SU-DHL-6 (cell line): ENCODE results near the gene LLCFC1.

Source experiments
- H2AFZ ChIP-seq: fragments of 200-600 bp; sonication (generic); 2 replicates; pipeline ENCODE4 v1.6.1; 2014; ENCODE audit warnings: low read depth, mild to moderate bottlenecking, moderate library complexity, mixed read lengths, antibody characterized with exemption, low read length; ENCODE audit not compliant: severe bottlenecking
- H3F3A ChIP-seq: fragments of 200-600 bp; shearing (Covaris generic); 2 replicates; pipeline ENCODE4 v1.6.0; 2016; ENCODE audit warnings: antibody characterized with exemption, mild to moderate bottlenecking; ENCODE audit not compliant: insufficient read depth
- H3K27ac ChIP-seq: fragments of 200-600 bp; sonication (generic); 2 replicates; pipeline ENCODE4 v1.5.1; 2016; ENCODE audit warnings: low read depth, mild to moderate bottlenecking, low read length, moderate library complexity, mixed read lengths
- H3K27me3 ChIP-seq: fragments of 200-600 bp; sonication (generic), shearing (Covaris generic); 2 replicates; pipeline ENCODE4 v1.6.0; 2014; ENCODE audit warnings: mild to moderate bottlenecking, low read length
- H3K36me3 ChIP-seq: fragments of 200-600 bp; sonication (generic); 2 replicates; pipeline ENCODE4 v1.6.1; 2014; ENCODE audit warnings: mild to moderate bottlenecking, low read length, mixed read lengths
- H3K4me2 ChIP-seq: fragments of 300-600, 200-600 bp; shearing (Covaris generic), sonication (generic); 2 replicates; pipeline ENCODE4 v1.6.0; 2014; ENCODE audit warnings: low read length, low read depth, mild to moderate bottlenecking; ENCODE audit not compliant: poor library complexity, severe bottlenecking
- H3K4me3 ChIP-seq: fragments of 200-600 bp; sonication (generic); 2 replicates; pipeline ENCODE4 v1.5.1; 2014; ENCODE audit warnings: antibody characterized with exemption, low read length, mild to moderate bottlenecking, mixed read lengths; ENCODE audit not compliant: insufficient read depth, poor library complexity, severe bottlenecking
- H3K79me2 ChIP-seq: fragments of 200-600 bp; sonication (generic); 2 replicates; pipeline ENCODE4 v1.6.1; 2014; ENCODE audit warnings: mild to moderate bottlenecking, low read length, moderate library complexity; ENCODE audit not compliant: insufficient read depth
- H3K9ac ChIP-seq: fragments of 200-600 bp; sonication (generic); 2 replicates; pipeline ENCODE4 v1.7.0; 2014; ENCODE audit warnings: mild to moderate bottlenecking, low read length
- H3K9me2 ChIP-seq: fragments of 200-600 bp; sonication (generic); replicated peaks from 2 replicates; pipeline ENCODE4 v1.6.1; 2014; ENCODE audit warnings: low read length; ENCODE audit not compliant: insufficient read depth
- H3K9me3 ChIP-seq: fragments of 200-600 bp; sonication (generic); 2 replicates; pipeline ENCODE4 v1.6.1; 2014; ENCODE audit warnings: low read length, mixed read lengths; ENCODE audit not compliant: insufficient read depth
- H4K20me1 ChIP-seq: fragments of 200-600 bp; sonication (generic); 2 replicates; pipeline ENCODE4 v1.6.1; 2014; ENCODE audit warnings: low read depth, mild to moderate bottlenecking, antibody characterized with exemption, low read length, moderate library complexity, mixed read lengths
- EZH2phosphoT487 ChIP-seq: fragments of 200-600 bp; sonication (generic), shearing (Covaris generic); conservative IDR thresholded peaks from 2 replicates; pipeline ENCODE4 v1.6.1; 2018; ENCODE audit warnings: mild to moderate bottlenecking, antibody characterized with exemption, low read length, moderate library complexity, mixed read lengths
- TF ChIP-seq, protein P1 (sequence below): fragments of 200-600 bp; sonication (generic); IDR thresholded peaks from one replicate; pipeline ENCODE4 v1.5.1; 2017; ENCODE audit warnings: antibody characterized with exemption, mild to moderate bottlenecking, low read length, moderate library complexity; ENCODE audit not compliant: insufficient read depth, poor library complexity, severe bottlenecking

The LLCFC1 gene

DNA sequence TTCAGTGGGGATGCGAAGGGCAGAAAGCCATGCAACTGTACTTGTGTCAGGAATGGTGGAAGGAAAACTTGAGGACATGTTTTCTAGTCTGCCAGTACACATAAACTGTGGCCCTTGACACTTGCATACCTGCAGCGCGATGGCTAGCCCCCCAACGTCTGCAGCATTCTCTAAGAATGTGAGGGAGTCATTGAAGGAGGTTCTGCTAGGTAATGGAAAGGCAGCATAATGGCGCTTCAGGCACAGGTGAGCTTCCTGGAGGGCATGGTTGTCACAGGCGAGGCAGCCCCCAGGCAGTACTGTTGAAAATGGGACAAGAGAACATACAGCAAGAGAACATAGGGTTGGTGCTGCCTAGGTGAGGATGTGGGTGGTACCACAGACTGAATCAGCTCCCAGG is 3.5 kb downstream of the LLCFC1 start:
- Histone ChIP-seq H3K27me3 (no peaks in the 10 kb centered on the region), H2AFZ (no peak overlapping the region), H3K9me3 (no peaks in the 10 kb centered on the region), H3K36me3 (no peaks in the 10 kb centered on the region), H4K20me1 (no peaks in the 10 kb centered on the region), H3K79me2 (no peaks in the 10 kb centered on the region), H3K4me2 (no peak overlapping the region), H3K4me3 (no peak overlapping the region), H3K9me2 (no peaks in the 10 kb centered on the region), H3F3A (no peaks in the 10 kb centered on the region), H3K9ac (no peak overlapping the region), H3K27ac (no peak overlapping the region)
- TF ChIP-seq EZH2phosphoT487, result no peak
- TF ChIP-seq, protein P1, sequence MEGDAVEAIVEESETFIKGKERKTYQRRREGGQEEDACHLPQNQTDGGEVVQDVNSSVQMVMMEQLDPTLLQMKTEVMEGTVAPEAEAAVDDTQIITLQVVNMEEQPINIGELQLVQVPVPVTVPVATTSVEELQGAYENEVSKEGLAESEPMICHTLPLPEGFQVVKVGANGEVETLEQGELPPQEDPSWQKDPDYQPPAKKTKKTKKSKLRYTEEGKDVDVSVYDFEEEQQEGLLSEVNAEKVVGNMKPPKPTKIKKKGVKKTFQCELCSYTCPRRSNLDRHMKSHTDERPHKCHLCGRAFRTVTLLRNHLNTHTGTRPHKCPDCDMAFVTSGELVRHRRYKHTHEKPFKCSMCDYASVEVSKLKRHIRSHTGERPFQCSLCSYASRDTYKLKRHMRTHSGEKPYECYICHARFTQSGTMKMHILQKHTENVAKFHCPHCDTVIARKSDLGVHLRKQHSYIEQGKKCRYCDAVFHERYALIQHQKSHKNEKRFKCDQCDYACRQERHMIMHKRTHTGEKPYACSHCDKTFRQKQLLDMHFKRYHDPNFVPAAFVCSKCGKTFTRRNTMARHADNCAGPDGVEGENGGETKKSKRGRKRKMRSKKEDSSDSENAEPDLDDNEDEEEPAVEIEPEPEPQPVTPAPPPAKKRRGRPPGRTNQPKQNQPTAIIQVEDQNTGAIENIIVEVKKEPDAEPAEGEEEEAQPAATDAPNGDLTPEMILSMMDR, result no peak

DNA sequence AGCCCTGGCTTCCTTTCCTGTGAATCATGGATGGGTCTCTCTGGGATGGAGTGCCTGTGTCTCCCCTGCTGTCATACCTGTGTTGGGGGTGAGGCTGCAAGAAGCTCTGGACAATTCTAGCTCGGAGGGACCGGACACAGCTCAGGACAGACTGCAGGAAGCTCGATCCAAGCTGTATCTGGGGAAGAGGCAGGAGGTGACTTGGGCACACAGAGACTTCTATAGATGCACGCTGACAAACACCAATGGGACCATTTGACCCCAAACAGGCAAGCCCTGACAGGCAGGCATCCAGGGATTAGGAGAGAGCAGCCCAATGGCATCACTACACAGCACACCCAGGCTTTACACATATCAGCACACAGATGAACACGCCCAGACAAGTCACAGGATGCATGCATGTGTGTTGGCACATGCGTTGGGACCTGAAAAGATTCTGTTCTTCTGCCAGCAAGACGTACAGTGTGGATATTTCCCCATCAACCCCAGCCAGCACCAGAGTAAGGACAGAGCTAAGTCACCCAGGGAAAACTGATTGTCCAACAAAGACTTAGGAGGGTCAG is 4.5 kb downstream of the LLCFC1 start:
- Histone ChIP-seq H3K4me3 (no peak overlapping the region), H3K79me2 (no peaks in the 10 kb centered on the region), H3K9me3 (no peaks in the 10 kb centered on the region), H3K9me2 (no peaks in the 10 kb centered on the region), H3K36me3 (no peaks in the 10 kb centered on the region), H3K27me3 (no peaks in the 10 kb centered on the region), H3K9ac (no peak overlapping the region), H2AFZ (no peak overlapping the region), H3K27ac (no peak overlapping the region), H4K20me1 (no peaks in the 10 kb centered on the region), H3K4me2 (no peak overlapping the region), H3F3A (no peaks in the 10 kb centered on the region)
- no peak for TF ChIP-seq EZH2phosphoT487
- TF ChIP-seq, protein P1, result no peak

DNA sequence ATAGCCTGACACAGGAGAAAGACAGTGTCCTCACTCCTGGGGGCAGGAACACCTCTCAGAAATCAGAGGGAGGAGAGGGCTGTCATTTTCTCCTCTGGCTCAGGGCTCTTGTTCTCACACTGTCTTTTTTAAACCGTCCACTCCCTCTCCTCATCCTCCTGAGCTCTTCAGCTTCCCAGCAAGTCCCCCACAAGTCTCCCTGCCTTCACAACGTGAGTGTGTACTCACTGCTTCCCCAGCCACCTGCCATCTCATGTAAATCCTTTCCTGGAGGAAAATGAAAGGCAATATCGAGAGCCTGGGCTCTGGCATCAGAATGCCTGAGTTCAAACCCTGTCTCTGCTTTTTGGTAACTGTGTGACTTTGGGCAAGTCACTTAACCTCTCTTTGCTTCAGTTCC is 5.7 kb downstream of the LLCFC1 start:
- Histone ChIP-seq H3K4me2 (no peak overlapping the region), H2AFZ (no peak overlapping the region), H3K27me3 (no peaks in the 10 kb centered on the region), H4K20me1 (no peaks in the 10 kb centered on the region), H3K9me3 (no peaks in the 10 kb centered on the region), H3K36me3 (no peaks in the 10 kb centered on the region), H3K79me2 (no peaks in the 10 kb centered on the region), H3K9me2 (no peaks in the 10 kb centered on the region), H3K27ac (no peak overlapping the region), H3K4me3 (no peak overlapping the region), H3F3A (no peaks in the 10 kb centered on the region), H3K9ac (no peak overlapping the region)
- no peak for TF ChIP-seq EZH2phosphoT487
- TF ChIP-seq, protein P1, result no peak
